SK-N-SH treated with all-trans-retinoic acid at 6 μM for 48 hours (cell line): ENCODE results near the gene CST7.

ENCODE experiments used
- ARNTL ChIP-seq: fragments of 450-650 bp; formaldehyde crosslinking; IDR thresholded peaks from 2 replicates; pipeline ENCODE4 v1.5.0; 2020; ENCODE audit warnings: low read depth, mild to moderate bottlenecking, moderate library complexity, borderline replicate concordance
- CREB5 ChIP-seq: fragments of 250-450 bp; sonication (Bioruptor Pico); IDR thresholded peaks from 2 replicates; pipeline ENCODE4 v1.5.1; 2020; ENCODE audit warnings: low read depth, mild to moderate bottlenecking, moderate library complexity
- CSDC2 ChIP-seq: fragments of 250-450 bp; sonication (Bioruptor Pico); IDR thresholded peaks from 2 replicates; pipeline ENCODE4 v1.5.0; 2020; ENCODE audit warnings: mild to moderate bottlenecking, moderate library complexity
- CSRNP3 ChIP-seq: fragments of 250-450 bp; sonication (Bioruptor Pico); IDR thresholded peaks from 2 replicates; pipeline ENCODE4 v1.5.1; 2021; ENCODE audit warnings: mild to moderate bottlenecking, moderate library complexity
- OSR1 ChIP-seq: fragments of 250-450 bp; sonication (Bioruptor Pico); IDR thresholded peaks from 2 replicates; pipeline ENCODE4 v1.8.0; 2022; ENCODE audit warnings: moderate library complexity, mild to moderate bottlenecking, inconsistent platforms
- PATZ1 ChIP-seq: fragments of 250-450 bp; sonication (Bioruptor Pico); IDR thresholded peaks from 2 replicates; pipeline ENCODE4 v1.8.0; 2020; ENCODE audit warnings: mild to moderate bottlenecking, moderate library complexity, borderline replicate concordance
- POU6F1 ChIP-seq: fragments of 250-450 bp; sonication (Bioruptor Pico); IDR thresholded peaks from 2 replicates; pipeline ENCODE4 v1.8.0; 2021; ENCODE audit warnings: low read depth, mild to moderate bottlenecking, moderate library complexity, borderline replicate concordance
- TSHZ2 ChIP-seq: fragments of 250-450 bp; sonication (Bioruptor Pico); IDR thresholded peaks from 2 replicates; pipeline ENCODE4 v1.5.0; 2020; ENCODE audit warnings: mild to moderate bottlenecking, moderate library complexity
- ZFP30 ChIP-seq: fragments of 450-650 bp; formaldehyde crosslinking; IDR thresholded peaks from 2 replicates; pipeline ENCODE4 v1.5.0; 2022; ENCODE audit warnings: mild to moderate bottlenecking, moderate library complexity
- ZNF70 ChIP-seq: fragments of 450-650 bp; formaldehyde crosslinking; IDR thresholded peaks from 2 replicates; pipeline ENCODE4 v1.5.0; 2020; ENCODE audit warnings: mild to moderate bottlenecking, moderate library complexity

GRCh38 chr20:24977336-24977735 is 28.3 kb downstream of the CST7 start:
- TF ChIP-seq CSDC2 (CRISPR knock-in tag), result no peak
- TF ChIP-seq CREB5 (CRISPR knock-in tag), result no peak
- TF ChIP-seq TSHZ2 (CRISPR knock-in tag), result no peak
- no peak for TF ChIP-seq ZFP30
- no peak for TF ChIP-seq OSR1 (CRISPR knock-in tag)
- TF ChIP-seq PATZ1, result no peak
- TF ChIP-seq POU6F1 (CRISPR knock-in tag), result no peak
- no peak for TF ChIP-seq CSRNP3
- no peak for TF ChIP-seq ZNF70 (CRISPR knock-in tag)
- TF ChIP-seq ARNTL (CRISPR knock-in tag), result no peak
